HCT116 (cell line): ENCODE measurements around the gene BCL11A. TPM values are rescaled to one million over a fixed set of nuclear protein-coding genes. Genes with fewer than 3 reads are reported as not detected.

ENCODE experiments used
- ATAC-seq: fragments of 200-7000 bp; cut with Tn5 transposase; 2 replicates; pipeline ENCODE4 v1.9.1; 2020; ENCODE audit warnings: mild to moderate bottlenecking, moderate library complexity
- BruUV-seq: library from RNA; stranded (reverse); fragments of 400-500 nt; replicated peaks from 2 replicates; lab custom pipeline; 2021; lab: Mats Ljungman, UMichigan
- CTCF ChIA-PET: fragments of 300-600 bp; sonication (Branson Sonifier 250); formaldehyde crosslinking; loops from one replicate; lab custom pipeline; 2021; ENCODE audit warnings: antibody characterized with exemption; lab: Charles Lee
- POLR2A ChIA-PET: fragments of 300-600, 350-600 bp; sonication (Branson Sonifier 250); formaldehyde crosslinking; loops from one replicate; lab custom pipeline; 2021; ENCODE audit warnings: antibody characterized with exemption; lab: Charles Lee
- RAD21 ChIA-PET, 2 experiments: fragments of 300-600 bp; sonication (Branson Sonifier 250); formaldehyde crosslinking; loops; one replicate each; lab custom pipeline; 2023; ENCODE audit warnings: low total read pairs in 2 of 2; ENCODE audit not compliant: uncharacterized antibody in 2 of 2, unreplicated experiment in 2 of 2, low non-redundant PET in 1 of 2; lab: Charles Lee
- DNase-seq: peaks from one replicate; pipeline ENCODE4 v3.0.0-alpha.2; 2010; ENCODE audit warnings: low read depth, low spot score
- H2AFZ ChIP-seq: fragments of 200-600 bp; shearing (Covaris generic), sonication (generic); 2 replicates; pipeline ENCODE4 v1.6.1; 2017; ENCODE audit warnings: low read depth, mixed run types, mixed read lengths, antibody characterized with exemption, low read length; ENCODE audit not compliant: poor library complexity, severe bottlenecking
- H3K27ac ChIP-seq: 2 replicates; pipeline ENCODE4 v1.5.1; 2012; ENCODE audit warnings: low read depth, low read length
- H3K27me3 ChIP-seq: fragments of 200-600 bp; sonication (generic); 2 replicates; pipeline ENCODE4 v1.6.1; 2016; ENCODE audit warnings: mixed run types, low read length, mixed read lengths; ENCODE audit not compliant: insufficient read depth
- H3K36me3 ChIP-seq, 2 experiments: fragments of 200-500 bp in 1 of 2; fragments of 200-600 bp in 1 of 2; sonication (Bioruptor generic) in 1 of 2; sonication (generic) in 1 of 2; 2 replicates each; pipeline versions ENCODE4 v1.5.1 to v1.6.1; 2014 to 2016; ENCODE audit warnings: low read length in 2 of 2, inconsistent platforms in 1 of 2, mixed read lengths in 1 of 2, mixed run types in 1 of 2; ENCODE audit not compliant: insufficient read depth in 2 of 2, control insufficient read depth in 1 of 2
- H3K4me1 ChIP-seq, 2 experiments: fragments of 200-600 bp in 1 of 2; sonication (generic) in 1 of 2; 2 replicates each; pipeline versions ENCODE4 v1.5.1 to v1.6.1; 2012 to 2017; ENCODE audit warnings: low read length in 2 of 2, inconsistent platforms in 1 of 2, mild to moderate bottlenecking in 1 of 2, mixed read lengths in 1 of 2, mixed run types in 1 of 2, moderate library complexity in 1 of 2; ENCODE audit not compliant: insufficient read depth in 2 of 2, control insufficient read depth in 1 of 2
- H3K4me2 ChIP-seq: fragments of 200-600 bp; sonication (generic); 2 replicates; pipeline ENCODE4 v1.6.1; 2017; ENCODE audit warnings: mixed run types, low read length, mixed read lengths
- H3K4me3 ChIP-seq, 2 experiments: fragments of 200-600 bp in 1 of 2; sonication (generic) in 1 of 2; replicated peaks in 1 of 2; 2 replicates each; pipeline ENCODE4 v1.5.1; 2011 to 2016; ENCODE audit warnings: low read length in 2 of 2, control low read depth in 1 of 2, low read depth in 1 of 2, mild to moderate bottlenecking in 1 of 2, mixed read lengths in 1 of 2, mixed run types in 1 of 2
- H3K79me2 ChIP-seq: fragments of 200-600 bp; sonication (generic); 2 replicates; pipeline ENCODE4 v1.6.1; 2017; ENCODE audit warnings: mild to moderate bottlenecking, mixed run types, low read length, moderate library complexity, mixed read lengths; ENCODE audit not compliant: insufficient read depth
- H3K9ac ChIP-seq: fragments of 200-600 bp; sonication (generic); 2 replicates; pipeline ENCODE4 v1.6.1; 2016; ENCODE audit warnings: low read length, mixed read lengths
- H3K9me2 ChIP-seq: fragments of 200-600 bp; sonication (generic), shearing (Covaris generic); 2 replicates; pipeline ENCODE4 v1.6.1; 2017; ENCODE audit warnings: mixed run types, mild to moderate bottlenecking, moderate library complexity; ENCODE audit not compliant: insufficient read depth
- H3K9me3 ChIP-seq, 2 experiments: fragments of 200-500 bp in 1 of 2; fragments of 200-600 bp in 1 of 2; sonication (Bioruptor generic) in 1 of 2; sonication (generic) in 1 of 2; 2 replicates each; pipeline ENCODE4 v1.6.1; 2014 to 2017; ENCODE audit warnings: low read length in 2 of 2, mixed read lengths in 2 of 2, inconsistent platforms in 1 of 2, low read depth in 1 of 2, mild to moderate bottlenecking in 1 of 2, mixed run types in 1 of 2, moderate library complexity in 1 of 2; ENCODE audit not compliant: control insufficient read depth in 1 of 2, insufficient read depth in 1 of 2
- H4K20me1 ChIP-seq: fragments of 200-600 bp; sonication (generic), shearing (Covaris generic); 2 replicates; pipeline ENCODE4 v1.6.1; 2017; ENCODE audit warnings: mixed run types, mild to moderate bottlenecking, moderate library complexity; ENCODE audit not compliant: insufficient read depth
- ELF1 ChIP-seq: IDR thresholded peaks from 2 replicates; pipeline ENCODE4 v1.6.1; 2012; ENCODE audit warnings: low read depth, borderline replicate concordance
- POLR2A ChIP-seq: IDR thresholded peaks from 2 replicates; pipeline ENCODE4 v1.7.0; 2011; ENCODE audit warnings: borderline replicate concordance; ENCODE audit not compliant: insufficient read depth, insufficient read length; ENCODE audit errors: extremely low read depth
- POLR2AphosphoS5 ChIP-seq: IDR thresholded peaks from 2 replicates; pipeline ENCODE4 v1.6.1; 2011; ENCODE audit warnings: mild to moderate bottlenecking, low read depth, low read length, moderate library complexity
- RAD21 ChIP-seq: IDR thresholded peaks from 2 replicates; pipeline ENCODE4 v1.6.1; 2012; ENCODE audit warnings: low read depth, mild to moderate bottlenecking
- SIN3A ChIP-seq: IDR thresholded peaks from 2 replicates; pipeline ENCODE4 v1.6.1; 2012; ENCODE audit warnings: low read depth
- SRF ChIP-seq: IDR thresholded peaks from 2 replicates; pipeline ENCODE4 v1.6.1; 2012; ENCODE audit warnings: low read depth
- TCF7L2 ChIP-seq: IDR thresholded peaks from 2 replicates; pipeline ENCODE4 v1.7.0; 2011; ENCODE audit warnings: borderline replicate concordance, inconsistent platforms; ENCODE audit not compliant: insufficient read depth, insufficient read length; ENCODE audit errors: extremely low read depth
- YY1 ChIP-seq: IDR thresholded peaks from 2 replicates; pipeline ENCODE4 v1.6.1; 2011; ENCODE audit warnings: low read length, low read depth, moderate library complexity, mild to moderate bottlenecking; ENCODE audit not compliant: insufficient replicate concordance; ENCODE audit errors: extremely low read depth
- ZFX ChIP-seq: fragments of 450-650 bp; IDR thresholded peaks from 2 replicates; pipeline ENCODE4 v1.6.1; 2017
- intact Hi-C: fragments of 100-400 bp; cut with micrococcal nuclease; formaldehyde crosslinking; loops from 2 replicates; pipeline ENCODE4 v1.10.0; 2022
- total RNA-seq: library from RNA; stranded (reverse); gene quantifications from one replicate; pipeline ENCODE4 v1.2.1, GENCODE V29; 2021; ENCODE audit not compliant: unreplicated experiment
- TF ChIP-seq, protein P1 (sequence below): IDR thresholded peaks from 2 replicates; pipeline ENCODE4 v1.6.1; 2012
- TF ChIP-seq, protein P2 (sequence below), 3 experiments: fragments of 200-600 bp in 1 of 3; sonication (generic) in 1 of 3; IDR thresholded peaks in 2 of 3; conservative IDR thresholded peaks in 1 of 3; 2 replicates each; pipeline ENCODE4 v1.5.1; 2012 to 2017; ENCODE audit warnings: low read depth in 2 of 3, low read length in 2 of 3, antibody characterized with exemption in 1 of 3, borderline replicate concordance in 1 of 3, control low read depth in 1 of 3, mild to moderate bottlenecking in 1 of 3, mixed read lengths in 1 of 3, mixed run types in 1 of 3, moderate library complexity in 1 of 3; ENCODE audit not compliant: insufficient read depth in 1 of 3
- TF ChIP-seq, protein P3 (sequence below): IDR thresholded peaks from 2 replicates; pipeline ENCODE4 v1.6.1; 2011; ENCODE audit warnings: mild to moderate bottlenecking, low read length, moderate library complexity; ENCODE audit not compliant: insufficient replicate concordance; ENCODE audit errors: extremely low read depth

The BCL11A gene
- total RNA-seq, 1 experiment from 2014 or later = 0.71 TPM

DNA sequence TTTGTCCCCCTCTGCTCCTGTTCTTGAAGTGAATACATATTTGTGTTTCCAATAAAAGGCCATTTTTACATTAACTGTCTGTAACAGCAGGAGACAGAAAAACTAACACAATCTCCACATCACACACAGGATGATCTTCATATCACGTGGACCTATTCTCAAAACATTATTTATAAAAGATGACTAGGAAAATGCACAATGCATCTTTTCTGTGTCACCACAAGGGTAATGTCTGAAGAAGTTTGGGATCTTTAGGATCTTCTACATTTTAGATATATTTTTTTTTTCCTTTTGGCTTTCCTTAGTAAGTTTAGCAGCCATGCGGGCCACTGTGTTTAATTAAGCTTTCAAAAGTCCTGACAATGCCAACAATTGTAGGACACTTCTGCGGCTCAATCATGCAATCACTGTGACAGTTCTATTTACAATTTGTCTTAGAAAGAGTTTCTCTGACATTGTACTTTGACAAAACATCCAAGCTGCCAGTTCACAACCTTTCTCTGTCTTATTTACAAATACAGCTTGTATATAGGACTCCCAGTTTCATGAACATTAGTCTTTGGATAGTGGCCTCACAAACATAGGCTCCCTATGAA lies 12.3 kb downstream of the BCL11A start:
- BruUV-seq = no TSS peak
- Histone ChIP-seq H3K9me3 (no peaks in the 10 kb centered on the region), H3K27me3 (peaks cover 61% of the 10 kb centered on the region), H2AFZ (no peak overlapping the region), H3K4me2 (no peak overlapping the region), H3K4me3 (no peak overlapping the region), H3K79me2 (no peaks in the 10 kb centered on the region), H4K20me1 (no peaks in the 10 kb centered on the region), H3K4me1 (no peaks in the 10 kb centered on the region), H3K9me2 (no peaks in the 10 kb centered on the region), H3K9ac (no peak overlapping the region), H3K36me3 (no peaks in the 10 kb centered on the region), H3K27ac (no peak overlapping the region)
- intact Hi-C loops = no loop called here
- no peak for ATAC-seq
- ChIA-PET RAD21 (interaction anchor here in 1 of 2 experiments (1.2 kb wide), 1 partner anchor 9 kb away, joined by 3 read pairs; no protein-coding TSS in a partner anchor), POLR2A (no interaction called here), CTCF (interaction anchor here (1.2 to 1.9 kb wide), 2 partner anchors 9 to 20 kb away, joined by 3 to 5 read pairs; no protein-coding TSS in a partner anchor)
- TF ChIP-seq, protein P1, sequence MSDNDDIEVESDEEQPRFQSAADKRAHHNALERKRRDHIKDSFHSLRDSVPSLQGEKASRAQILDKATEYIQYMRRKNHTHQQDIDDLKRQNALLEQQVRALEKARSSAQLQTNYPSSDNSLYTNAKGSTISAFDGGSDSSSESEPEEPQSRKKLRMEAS = no peak
- no peak for TF ChIP-seq TCF7L2
- TF ChIP-seq ZFX = no peak
- TF ChIP-seq, protein P2, sequence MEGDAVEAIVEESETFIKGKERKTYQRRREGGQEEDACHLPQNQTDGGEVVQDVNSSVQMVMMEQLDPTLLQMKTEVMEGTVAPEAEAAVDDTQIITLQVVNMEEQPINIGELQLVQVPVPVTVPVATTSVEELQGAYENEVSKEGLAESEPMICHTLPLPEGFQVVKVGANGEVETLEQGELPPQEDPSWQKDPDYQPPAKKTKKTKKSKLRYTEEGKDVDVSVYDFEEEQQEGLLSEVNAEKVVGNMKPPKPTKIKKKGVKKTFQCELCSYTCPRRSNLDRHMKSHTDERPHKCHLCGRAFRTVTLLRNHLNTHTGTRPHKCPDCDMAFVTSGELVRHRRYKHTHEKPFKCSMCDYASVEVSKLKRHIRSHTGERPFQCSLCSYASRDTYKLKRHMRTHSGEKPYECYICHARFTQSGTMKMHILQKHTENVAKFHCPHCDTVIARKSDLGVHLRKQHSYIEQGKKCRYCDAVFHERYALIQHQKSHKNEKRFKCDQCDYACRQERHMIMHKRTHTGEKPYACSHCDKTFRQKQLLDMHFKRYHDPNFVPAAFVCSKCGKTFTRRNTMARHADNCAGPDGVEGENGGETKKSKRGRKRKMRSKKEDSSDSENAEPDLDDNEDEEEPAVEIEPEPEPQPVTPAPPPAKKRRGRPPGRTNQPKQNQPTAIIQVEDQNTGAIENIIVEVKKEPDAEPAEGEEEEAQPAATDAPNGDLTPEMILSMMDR (IDR thresholded peaks at IDR 0.05 in 2 of 3, conservative IDR thresholded peaks at IDR 0.05 in 1 of 3; ENCODE audit: borderline replicate concordance in 1 of 3, insufficient read depth in 1 of 3, low read depth in 2 of 3, low read length in 2 of 3) = no peak
- TF ChIP-seq POLR2A = no peak
- no peak for DNase-seq

DNA sequence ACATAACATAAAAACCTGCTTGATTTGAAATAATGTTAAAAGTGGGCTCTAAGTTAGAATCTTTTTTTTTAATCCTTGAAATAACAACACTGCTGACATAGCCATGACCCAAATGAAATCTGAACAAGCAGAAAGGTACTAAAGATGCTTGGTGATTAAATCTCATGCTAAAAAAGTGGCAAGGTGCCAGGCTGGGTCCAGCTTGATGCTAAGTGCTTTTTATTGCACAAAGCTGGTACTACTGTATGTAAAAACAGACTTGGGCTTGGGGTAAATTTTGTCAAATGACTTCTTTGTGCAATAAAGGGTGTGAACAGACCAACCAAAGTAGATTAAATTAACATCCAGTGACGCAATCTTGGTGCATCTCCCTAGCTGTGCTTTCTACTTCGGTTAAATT lies 13.4 kb downstream of the BCL11A start:
- intact Hi-C loops = no loop called here
- H4K20me1 ChIP-seq = no peaks in the 10 kb centered on the region
- CTCF ChIA-PET = interaction anchor here (1.2 to 1.9 kb wide), 2 partner anchors 10 to 21 kb away, joined by 3 to 5 read pairs; no protein-coding TSS in a partner anchor
- no peaks in the 10 kb centered on the region for H3K9me2 ChIP-seq
- ATAC-seq (no peak), DNase-seq (no peak)
- no peak overlapping the region for H3K9ac ChIP-seq
- H3K4me3 ChIP-seq = no peak overlapping the region
- H3K9me3 ChIP-seq = no peaks in the 10 kb centered on the region
- BruUV-seq = no TSS peak
- H3K27ac ChIP-seq = no peak overlapping the region
- no peak overlapping the region for H3K4me2 ChIP-seq
- H3K36me3 ChIP-seq = no peaks in the 10 kb centered on the region
- no peaks in the 10 kb centered on the region for H3K79me2 ChIP-seq
- POLR2A ChIA-PET = no interaction called here
- peaks cover 62% of the 10 kb centered on the region for H3K27me3 ChIP-seq
- RAD21 ChIA-PET = no interaction called here
- H3K4me1 ChIP-seq = no peaks in the 10 kb centered on the region
- H2AFZ ChIP-seq = no peak overlapping the region
- TF ChIP-seq TCF7L2 = no peak
- no peak for TF ChIP-seq SIN3A
- no peak for TF ChIP-seq ELF1
- TF ChIP-seq SRF = no peak
- no peak for TF ChIP-seq YY1
- TF ChIP-seq, protein P3, sequence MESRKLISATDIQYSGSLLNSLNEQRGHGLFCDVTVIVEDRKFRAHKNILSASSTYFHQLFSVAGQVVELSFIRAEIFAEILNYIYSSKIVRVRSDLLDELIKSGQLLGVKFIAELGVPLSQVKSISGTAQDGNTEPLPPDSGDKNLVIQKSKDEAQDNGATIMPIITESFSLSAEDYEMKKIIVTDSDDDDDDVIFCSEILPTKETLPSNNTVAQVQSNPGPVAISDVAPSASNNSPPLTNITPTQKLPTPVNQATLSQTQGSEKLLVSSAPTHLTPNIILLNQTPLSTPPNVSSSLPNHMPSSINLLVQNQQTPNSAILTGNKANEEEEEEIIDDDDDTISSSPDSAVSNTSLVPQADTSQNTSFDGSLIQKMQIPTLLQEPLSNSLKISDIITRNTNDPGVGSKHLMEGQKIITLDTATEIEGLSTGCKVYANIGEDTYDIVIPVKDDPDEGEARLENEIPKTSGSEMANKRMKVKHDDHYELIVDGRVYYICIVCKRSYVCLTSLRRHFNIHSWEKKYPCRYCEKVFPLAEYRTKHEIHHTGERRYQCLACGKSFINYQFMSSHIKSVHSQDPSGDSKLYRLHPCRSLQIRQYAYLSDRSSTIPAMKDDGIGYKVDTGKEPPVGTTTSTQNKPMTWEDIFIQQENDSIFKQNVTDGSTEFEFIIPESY = no peak
- no peak for TF ChIP-seq POLR2AphosphoS5
- TF ChIP-seq, protein P2 (IDR thresholded peaks at IDR 0.05 in 2 of 3, conservative IDR thresholded peaks at IDR 0.05 in 1 of 3; ENCODE audit: borderline replicate concordance in 1 of 3, insufficient read depth in 1 of 3, low read depth in 2 of 3, low read length in 2 of 3) = no peak
- TF ChIP-seq RAD21 = no peak
